D341Med (cell line): ENCODE data around the gene ZNF432.
"Not testable (repeated sequence)": the region's sequence is repeated elsewhere in the genome, so short reads cannot be mapped to it uniquely, and the experiment has no call there.

Experiments used
- DNase-seq: peaks from one replicate; pipeline ENCODE4 v3.0.0; 2012; ENCODE audit warnings: low spot score

Gene ZNF432

DNA sequence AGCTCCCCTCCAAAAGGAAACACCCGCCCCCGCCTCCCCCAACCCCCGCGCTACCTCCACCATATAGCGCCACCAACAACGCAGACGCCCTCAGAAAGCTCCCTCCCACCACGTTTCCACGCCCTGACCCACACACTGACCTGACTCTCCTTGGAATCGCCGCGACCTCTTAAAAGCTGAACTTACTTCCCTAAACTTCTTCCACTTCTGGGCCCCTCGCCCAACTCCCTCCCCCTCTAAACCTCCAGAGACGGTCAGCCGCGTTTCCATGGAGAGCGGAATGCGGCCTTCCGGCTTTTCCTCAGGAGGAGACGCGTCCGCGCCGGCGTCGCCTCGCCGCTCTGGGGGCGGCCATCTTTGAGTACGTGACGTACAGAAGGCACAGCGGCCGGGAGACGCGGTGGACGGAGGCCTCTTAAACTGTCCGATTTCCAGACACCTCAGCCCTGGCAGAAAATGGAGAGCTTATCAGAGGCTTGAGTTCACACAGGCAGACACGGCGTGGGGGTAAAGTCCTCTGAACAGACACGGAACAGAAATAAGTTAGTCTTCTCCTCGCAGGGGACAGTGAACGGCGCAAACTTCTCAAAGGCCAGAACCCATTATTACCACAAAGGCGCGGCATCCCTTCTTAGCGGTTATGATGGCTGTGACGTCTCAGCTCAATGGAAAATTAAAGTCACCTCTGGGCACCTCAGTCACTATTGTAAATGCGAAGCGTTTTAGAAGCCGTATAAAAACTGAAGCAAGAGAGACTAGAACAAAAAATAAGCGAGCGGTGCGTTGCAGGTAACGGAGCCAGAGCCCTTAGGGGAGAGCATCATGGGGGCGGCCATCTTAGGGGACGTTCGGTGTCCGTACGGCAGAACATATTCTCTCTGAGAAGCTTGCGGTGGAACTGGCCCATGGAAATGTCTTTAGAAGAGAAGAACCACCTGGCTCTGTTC lies at the start of gene ZNF432:
ZNF432 (minus strand) TSS at position 284 of the 947 bp plus-strand sequence. CDS start 1,970 bp downstream, outside the sequence.
- peak; percentile 93 for DNase-seq

DNA sequence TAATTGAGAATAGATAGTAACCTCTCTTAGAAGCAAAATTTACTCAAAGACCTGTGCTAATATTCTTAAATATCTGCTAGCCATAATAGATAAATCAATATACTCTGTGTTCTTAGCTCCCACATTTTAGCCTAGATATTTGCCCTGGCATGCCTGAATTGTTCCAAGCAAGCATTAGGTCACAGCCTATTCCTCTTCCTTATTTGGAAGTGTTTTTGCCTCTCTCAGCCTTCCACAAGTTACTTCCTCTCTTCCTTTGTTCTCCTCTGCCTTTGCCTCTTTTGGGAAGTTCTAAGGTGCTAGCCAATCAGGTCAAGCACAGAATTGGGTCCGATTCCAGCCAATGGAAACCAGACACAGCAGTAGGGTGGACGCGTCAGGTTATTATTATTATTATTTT lies 47.8 kb upstream of the ZNF432 start:
- not testable (repeated sequence) for DNase-seq

DNA sequence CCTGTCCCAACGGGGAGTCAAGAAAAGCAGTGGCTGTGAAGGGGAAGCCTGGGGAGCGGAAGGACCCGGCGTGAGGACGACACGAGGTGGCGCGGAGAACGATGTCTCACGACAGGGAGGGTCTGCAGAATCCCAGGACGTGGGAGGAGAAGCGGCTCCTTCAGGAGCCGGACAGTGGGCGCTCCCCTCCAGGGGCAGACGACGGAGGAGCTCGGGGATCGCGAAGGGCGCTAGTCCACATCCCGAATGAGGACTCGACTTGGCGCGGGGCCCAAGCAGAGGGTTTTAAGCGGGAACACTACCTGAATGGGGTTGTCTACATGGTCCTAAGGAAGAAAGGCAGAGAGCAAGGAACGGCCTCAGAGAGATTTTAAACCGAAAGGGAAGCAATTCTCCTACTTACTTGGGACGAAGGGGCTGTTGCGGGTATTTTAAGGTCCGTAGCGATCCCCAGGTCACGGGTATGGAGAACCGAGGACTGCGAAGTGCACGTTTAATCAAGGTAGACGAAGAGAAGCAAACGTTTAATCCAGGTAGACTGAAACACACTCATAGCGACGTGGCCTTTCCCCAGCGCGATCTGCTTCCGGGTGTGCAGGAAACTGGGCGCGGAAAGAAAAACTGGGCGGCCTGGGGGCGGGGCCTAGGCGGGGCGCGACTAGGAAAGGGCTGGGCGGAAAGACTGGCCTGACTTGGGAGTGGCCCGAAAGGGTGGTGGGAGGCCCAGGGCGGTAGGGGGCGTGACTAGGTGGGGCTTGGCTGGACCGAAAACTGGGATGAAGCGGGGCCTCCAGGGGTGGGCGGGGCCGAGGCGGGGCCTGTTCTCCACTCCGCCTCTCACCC lies 46.8 kb upstream of the ZNF432 start, which contains the start of gene ZNF841:
ZNF841 (minus strand) TSS at position 594 of the 843 bp plus-strand sequence. CDS start 10,964 bp downstream, outside the sequence.
- DNase-seq = peak; percentile 93

DNA sequence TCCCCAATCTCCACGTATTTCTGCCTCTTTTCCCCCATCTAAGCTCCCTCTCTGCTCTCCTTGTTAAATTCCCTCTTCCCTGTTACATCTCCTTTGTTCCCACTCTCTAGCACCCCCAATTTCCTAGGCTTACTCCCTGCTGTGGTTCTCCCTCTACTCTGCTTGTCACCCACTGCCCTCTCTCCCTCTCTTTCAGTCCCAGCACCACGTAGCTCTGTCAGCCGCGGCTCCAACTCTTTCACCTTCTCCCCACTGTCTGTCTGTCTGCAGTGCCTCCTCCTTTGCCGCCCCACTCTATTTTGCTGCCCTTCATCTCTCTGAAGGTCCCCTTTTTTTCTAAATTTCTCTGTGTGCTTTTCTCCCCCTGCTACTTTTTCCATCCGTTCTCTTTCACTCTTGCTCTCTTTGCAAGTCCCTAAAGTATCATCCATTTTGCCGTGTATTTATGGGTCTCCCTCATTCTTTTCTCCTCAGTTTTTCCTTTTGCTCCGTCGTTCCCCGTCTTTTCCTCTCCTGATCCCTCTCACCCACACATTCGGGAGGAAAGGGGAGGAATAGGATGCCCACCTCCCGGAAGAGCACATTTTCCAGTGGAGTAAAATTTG lies 46.0 kb upstream of the ZNF432 start:
- DNase-seq = no peak

DNA sequence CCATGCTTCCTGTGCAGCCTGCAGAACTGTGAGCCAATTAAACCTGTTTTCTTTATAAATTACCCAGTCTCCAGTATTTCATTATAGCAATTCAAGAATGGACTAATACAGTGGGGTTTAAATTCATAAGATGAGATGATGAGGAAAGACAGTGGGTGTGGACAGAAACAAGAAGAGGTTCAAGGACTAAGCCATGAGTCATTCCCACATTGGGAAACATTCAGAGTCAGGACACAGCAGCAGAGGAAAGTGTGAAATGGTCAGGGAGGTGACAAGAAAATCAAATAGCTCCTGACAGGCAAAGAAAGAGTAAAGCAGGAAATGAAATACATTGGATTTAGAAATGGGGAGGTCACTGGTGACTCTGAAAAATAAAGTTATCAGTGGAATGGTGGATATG lies 37.8 kb upstream of the ZNF432 start:
- DNase-seq = no peak

DNA sequence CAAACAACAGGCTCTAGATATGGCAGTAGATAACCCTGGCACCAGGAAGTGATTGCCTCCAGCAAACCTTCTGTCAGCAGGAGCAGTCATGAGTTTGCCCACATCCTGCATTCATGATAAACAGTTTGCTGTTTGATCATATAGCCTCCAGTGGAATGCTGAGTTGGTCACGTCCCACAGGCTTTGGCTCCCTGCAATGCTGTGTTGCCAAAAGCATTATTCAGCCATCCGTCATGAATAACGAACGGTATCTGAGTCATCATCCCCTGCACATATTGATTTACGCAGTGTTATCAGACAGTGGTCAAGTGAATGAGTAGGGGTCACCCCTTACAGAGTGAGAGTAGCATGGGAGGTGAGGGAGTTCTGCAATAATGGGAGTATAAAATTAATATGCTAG lies 21.9 kb upstream of the ZNF432 start:
- no peak for DNase-seq

DNA sequence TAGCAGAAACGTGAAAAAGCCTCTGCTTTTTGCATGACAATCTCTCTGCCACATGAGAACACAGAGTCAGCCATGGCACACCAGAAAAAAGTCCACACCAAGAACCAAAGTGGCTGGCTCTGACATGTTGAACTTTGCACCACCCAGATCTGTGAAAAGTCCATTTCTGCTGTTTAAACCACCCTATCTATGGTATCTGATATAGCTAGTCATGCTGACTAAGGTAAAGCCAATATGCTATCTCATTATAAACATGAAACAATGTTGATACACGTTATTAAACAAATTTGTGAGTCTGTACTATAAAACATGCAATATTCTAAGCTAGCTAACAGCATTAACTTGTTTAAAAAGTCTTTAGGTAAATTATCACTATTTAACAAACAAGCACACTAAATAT lies 21.0 kb upstream of the ZNF432 start:
- DNase-seq = no peak

DNA sequence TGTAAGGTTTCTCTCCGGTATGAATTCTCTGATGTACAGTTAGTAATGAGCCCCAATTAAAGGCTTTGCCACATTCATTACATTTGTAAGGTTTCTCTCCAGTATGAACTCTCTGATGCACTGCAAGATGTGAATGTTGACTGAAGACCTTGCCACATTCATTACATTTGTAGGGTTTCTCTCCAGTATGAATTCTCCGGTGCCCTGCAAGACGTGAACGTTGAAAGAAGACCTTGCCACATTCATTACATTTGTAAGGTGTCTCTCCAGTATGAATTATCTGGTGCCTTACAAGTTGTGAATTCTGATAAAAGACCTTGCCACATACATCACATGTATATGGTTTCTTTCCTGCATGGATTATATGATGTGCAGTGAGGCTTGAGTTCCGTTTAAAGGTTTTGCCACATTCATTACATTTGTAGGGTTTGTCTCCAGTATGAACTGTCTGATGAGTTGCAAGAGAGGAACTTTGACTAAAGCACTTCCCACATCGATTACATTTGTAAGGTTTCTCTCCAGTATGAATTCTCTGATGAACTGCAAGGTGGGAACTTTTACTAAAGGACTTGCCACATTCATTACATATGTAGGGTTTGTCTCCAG lies 17.7 kb upstream of the ZNF432 start:
- DNase-seq = no peak

DNA sequence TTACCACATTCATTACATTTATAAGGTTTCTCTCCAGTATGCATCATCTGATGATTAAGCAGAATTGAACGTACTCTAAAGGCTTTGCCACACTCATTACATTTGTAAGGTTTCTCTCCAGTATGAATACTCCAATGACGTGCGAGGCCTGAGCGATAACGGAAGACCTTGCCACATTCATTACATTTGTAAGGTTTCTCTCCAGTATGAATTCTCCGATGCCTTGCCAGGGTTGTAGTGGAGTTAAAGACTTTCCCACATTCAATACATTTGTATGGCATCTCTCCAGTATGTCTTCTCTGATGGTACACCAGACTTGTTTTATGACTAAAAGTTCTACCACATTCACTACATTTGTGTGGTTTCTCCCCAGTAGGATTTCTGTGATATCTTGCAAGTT lies 16.8 kb upstream of the ZNF432 start:
- no peak for DNase-seq

DNA sequence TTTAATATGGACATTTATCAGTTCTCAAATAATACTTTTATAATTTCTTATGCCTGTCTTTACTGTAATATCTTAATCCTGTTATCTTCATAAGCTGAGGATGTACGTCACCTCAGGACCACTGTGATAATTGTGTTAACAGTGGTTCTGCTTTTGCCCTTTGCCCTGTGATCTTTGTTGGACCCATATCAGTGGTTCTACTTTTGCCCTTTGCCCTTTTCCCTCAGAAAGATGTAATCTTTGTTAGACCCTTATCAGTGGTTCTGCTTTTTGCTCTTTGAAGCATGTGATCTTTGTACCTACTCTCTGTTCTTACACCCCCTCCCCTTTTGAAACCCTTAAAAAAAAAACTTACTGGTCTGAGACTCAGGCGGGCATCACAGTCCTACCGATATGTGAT lies 7.8 kb upstream of the ZNF432 start:
- not testable (repeated sequence) for DNase-seq

DNA sequence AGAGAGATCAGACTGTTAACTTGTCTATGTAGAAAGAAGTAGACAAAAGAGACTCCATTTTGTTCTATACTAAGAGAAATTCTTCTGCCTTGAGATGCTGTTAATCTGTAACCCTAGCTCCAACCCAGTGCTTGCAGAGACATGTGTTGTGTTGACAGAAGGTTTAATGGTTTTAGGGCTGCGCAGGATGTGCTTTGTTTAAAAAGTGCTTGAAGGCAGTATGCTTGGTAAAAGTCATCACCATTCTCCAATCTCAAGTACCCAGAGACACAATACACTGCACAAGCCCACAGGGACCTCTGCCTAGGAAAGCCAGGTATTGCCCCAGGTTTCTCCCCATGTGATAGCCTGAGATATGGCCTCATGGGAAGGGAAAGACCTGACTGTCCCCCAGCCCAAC lies 3.1 kb upstream of the ZNF432 start:
- DNase-seq = not testable (repeated sequence)

DNA sequence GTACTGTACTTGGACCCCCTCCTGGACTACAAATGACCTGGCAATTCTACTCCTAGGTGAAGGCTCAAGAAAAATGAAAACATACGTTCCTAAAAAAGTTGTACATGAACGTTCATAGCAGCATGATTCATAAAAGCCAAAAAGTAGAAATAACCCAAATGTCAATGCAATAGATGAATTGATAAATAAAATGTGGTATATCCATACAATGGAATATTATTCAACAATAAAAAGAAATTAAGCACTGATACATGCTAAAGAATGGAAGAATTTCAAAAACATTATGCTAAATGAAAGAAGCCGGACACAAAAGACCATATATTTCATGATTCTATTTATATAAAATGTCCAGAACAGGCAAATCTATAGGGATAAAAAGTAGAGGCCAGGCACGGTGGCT lies 9.5 kb downstream of the ZNF432 start:
- no peak for DNase-seq

DNA sequence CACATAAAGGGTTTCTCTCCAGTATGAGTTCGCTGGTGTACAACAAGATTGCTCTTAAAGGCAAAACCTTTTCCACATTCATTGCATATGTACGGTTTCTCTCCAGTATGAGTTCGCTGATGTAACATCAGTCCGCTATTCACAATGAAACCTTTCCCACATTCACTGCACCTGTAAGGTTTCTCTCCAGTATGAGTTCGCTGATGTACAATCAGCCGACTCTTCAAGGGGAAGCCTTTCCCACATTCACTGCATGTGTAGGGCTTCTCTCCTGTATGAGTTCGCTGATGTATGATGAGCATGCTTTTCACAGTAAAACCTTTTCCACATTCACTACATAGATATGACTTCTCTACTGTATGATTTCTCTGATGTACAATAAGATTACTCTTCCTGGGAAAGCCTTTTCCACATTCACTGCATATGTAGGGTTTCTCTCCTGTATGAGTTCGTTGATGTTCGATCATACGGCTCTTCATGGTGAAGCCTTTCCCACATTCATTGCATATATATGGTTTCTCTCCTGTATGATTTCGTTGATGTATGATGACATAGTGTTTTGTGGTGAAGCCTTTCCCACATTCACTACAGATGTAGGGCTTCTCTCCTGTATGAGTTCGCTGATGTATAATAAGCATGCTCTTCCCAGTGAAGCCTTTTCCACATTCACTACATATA lies 14.4 kb downstream of the ZNF432 start:
- no peak for DNase-seq

DNA sequence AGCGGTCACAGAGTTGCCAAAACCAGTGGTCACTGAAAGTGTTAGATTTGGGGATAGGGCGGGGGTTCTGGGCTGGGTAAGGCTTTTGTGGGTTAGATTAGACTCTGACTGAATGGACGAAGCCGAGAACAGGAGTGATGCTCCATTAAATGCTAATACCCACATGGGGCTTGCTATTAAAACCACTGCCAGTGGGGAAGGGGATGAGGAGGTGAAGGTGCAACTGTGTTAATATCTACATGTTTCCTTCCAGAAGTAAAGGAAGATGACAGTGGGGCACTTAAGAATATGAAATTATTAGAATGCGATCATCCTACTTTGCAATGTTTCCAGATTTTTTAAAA lies 19.9 kb downstream of the ZNF432 start:
- no peak for DNase-seq

DNA sequence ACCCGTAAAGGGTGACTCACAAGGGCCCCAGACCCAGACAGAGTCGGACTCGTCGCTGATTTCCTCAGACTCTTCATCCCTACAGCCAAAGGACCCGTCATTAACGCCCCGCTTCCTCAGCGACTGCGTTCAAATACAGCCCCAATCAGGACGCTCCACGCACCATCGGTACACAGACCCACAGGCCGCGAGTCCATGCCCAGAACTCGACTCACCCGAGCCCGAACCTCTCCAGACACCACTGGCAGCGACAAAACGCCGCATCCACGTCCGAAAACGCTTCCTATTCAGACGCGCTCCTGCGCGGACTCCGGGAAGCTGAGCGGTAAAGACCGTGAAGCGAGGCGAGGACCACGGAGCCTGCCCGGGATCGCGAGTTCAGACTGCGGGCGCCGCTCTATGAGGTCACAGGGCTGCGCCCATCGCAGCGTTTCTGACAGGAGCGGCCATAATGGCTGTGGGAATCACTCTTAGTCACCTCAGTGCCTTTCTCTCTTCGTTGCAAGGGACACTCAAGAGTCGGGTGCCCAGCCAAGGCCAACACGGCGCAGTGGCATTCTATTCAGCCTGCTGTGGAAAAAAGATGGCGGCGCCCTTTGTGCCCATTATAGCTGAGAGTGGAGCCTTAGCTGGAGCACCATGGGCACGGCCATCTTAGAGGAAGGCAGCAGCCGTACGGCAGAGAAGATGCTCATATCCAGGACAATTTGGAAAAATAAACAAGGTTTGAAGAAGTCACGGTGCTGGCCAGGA lies 20.4 kb downstream of the ZNF432 start, which contains the start of gene ZNF614:
ZNF614 (minus strand) TSS at position 353 of the 753 bp plus-strand sequence. CDS start 2,634 bp downstream, outside the sequence.
- peak; percentile 92 for DNase-seq

DNA sequence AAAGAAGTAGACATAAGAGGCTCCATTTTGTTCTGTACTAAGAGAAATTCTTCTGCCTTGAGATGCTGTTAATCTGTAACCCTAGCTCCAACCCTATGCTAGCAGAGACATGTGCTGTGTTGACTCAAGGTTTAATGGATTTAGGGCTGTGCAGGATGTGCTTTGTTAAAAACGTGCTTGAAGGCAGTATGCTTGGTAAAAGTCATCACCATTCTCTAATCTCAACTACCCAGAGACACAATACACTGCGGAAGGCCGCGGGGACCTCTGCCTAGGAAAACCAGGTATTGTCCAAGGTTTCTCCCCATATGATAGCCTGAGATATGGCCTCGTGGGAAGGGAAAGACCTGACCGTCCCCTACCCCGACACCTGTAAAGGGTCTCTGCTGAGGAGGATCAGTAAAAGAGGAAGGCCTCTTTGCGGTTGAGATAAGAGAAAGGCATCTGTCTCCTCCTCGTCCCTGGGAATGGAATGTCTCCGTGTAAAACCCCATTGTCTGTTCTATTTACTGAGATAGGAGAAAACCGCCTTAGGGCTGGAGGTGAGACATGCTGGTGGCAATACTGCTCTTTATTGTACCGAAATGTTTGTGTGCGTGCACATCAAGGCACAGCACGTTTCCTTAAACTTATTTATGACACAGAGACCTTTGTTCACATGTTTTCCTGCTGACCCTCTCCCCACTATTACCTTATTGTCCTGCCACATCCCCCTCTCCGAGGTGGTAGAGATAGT lies 22.2 kb downstream of the ZNF432 start:
- DNase-seq = not testable (repeated sequence)

DNA sequence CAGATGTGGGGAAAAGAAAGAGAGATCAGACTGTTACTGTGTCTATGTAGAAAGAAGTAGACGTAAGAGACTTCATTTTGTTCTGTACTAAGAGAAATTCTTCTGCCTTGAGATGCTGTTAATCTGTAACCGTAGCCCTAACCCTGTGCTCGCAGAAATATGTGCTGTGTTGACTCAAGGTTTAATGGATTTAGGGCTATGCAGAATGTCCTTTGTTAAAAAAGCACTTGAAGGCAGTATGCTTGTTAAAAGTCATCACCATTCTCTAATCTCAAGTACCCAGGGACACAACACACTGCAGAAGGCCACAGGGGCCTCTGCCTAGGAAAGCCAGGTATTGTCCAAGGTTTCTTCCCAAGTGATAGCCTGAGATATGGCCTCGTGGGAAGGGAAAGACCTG lies 24.2 kb downstream of the ZNF432 start:
- not testable (repeated sequence) for DNase-seq

DNA sequence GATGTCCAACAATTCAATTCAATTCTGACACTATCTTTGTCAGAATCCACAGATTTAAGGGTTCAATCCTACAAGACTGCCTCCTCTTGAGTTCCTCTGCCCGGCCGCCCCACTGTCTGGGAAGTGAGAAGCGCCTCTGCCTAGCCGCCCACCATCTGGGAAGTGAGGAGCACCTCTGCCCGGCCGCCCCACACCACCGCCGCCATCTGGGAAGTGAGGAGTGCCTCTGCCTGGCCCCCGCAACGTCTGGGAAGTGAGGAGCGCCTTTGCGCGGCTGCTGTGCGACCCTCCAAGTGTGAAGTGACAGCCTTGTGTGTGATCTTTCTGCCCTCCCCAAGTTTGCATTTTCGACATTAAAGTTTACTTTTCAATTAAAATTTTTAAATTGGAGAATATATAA lies 26.4 kb downstream of the ZNF432 start:
- no peak for DNase-seq

DNA sequence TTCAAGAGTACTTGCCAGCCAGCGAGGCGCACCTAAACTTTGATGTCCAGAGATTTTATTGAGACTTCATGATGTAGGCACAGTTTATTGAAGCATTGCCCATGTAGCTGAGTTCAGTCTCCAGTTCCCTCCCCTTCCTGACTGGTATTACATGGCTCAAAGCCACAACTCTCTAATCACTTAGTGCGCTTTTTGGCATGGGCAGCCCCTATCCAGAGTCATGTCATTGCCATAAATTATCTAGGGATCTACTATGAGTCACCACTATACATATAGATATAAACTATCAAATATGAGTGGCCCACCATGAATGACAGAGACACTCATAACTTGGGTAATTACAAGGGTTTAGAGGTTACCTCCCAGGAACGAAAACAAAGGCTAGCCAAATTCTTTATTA lies 28.1 kb downstream of the ZNF432 start:
- no peak for DNase-seq

DNA sequence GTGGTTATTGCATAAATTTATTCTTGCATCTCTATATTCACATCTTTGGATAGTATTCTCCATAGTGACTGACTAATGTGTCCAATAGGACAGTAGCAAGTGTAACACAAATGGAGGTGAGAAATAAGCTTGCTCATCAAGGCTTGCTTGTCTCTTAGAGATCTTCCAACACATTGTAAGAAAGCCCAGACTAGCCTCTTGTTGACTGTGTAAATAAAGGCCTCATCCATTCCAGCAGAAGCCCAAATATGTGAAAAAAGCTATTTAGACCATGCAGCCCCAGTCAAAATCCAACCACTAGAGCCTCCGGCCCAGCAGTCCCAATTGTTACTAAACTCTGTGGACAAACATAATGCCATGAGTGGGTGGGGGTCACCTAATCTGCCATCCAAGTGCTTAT lies 38.0 kb downstream of the ZNF432 start:
- DNase-seq = no peak
